DOHH2 (cell line): Measurements from ENCODE around the gene TIMP1.

ENCODE experiments used
- CTCF ChIP-seq: fragments of 200-600 bp; sonication (generic); IDR thresholded peaks from one replicate; pipeline ENCODE4 v1.5.1; 2014; ENCODE audit warnings: antibody characterized with exemption, mild to moderate bottlenecking, low read depth, low read length; ENCODE audit not compliant: poor library complexity, severe bottlenecking
- EZH2phosphoT487 ChIP-seq: fragments of 200-600 bp; sonication (generic); IDR thresholded peaks from 2 replicates; pipeline ENCODE4 v1.6.1; 2017; ENCODE audit warnings: borderline replicate concordance, mild to moderate bottlenecking, antibody characterized with exemption, low read length, moderate library complexity, mixed read lengths

- no peak for TF ChIP-seq CTCF
- TF ChIP-seq EZH2phosphoT487, result no peak
Observed at GRCh38 chrX:47571215-47571614, 11.0 kb upstream of the TIMP1 start.
